T-helper 22 cell (primary cell): ENCODE data around the gene MAML2.

Experiments
- DNase-seq: peaks from one replicate; pipeline ENCODE4 v3.0.0-alpha.2; 2020; ENCODE audit warnings: low read depth

MAML2 gene

DNA sequence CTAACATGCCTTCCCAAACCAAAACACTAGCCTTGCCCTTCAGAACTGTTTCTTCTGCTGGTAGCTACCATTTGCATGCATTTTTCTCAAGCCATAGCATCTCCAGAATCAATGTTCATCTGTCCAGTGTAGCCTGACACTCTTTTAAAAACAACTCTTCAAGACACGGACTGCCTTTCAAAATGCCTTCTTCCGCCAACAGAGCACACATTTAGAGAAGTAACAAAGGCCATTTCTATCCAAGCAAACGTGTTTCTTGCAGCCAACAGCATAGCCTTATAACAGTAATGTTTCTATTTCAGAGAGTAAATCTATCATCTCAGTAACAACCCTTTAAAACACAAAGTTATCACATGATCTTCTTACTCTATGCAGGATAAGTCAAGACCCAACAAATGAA, 275.8 kb downstream of the MAML2 start:
- DNase-seq: no peak

DNA sequence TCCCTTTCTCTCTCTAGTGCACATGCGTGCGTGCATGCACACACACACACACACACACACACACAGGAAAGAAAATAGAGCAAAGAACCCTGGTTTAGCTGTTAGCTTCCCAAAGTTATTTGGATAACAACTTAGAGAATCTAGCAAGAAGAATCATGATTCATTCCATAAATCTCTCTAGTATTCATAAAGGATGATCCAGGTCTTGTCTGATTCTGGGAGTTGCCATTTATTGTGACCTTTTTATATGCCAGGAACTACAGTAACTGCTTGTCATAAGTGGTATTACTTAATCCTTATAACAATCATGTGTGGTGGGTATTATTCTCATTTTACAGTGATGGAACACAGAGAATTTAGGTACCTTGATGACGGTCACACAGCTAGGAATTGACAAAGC, 277.6 kb downstream of the MAML2 start:
- DNase-seq: no peak

DNA sequence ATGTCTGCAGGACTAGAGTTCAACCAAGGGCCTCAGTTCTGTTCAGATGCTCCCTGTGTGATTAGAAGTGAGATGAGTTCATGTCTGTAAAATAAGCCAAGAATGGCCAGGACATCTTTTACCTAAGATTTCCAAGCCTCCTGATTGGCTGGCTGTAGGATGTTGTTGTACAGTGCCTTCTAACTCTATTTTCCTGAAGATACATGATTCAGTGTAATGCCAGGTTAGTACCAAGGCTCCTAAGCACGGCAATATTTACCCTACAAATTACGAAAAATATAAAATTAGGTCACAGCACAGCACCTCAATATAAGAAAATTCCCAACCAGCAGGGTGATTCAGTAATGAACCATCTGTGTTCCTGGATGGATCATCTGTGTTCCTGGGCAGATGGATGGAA, 279.1 kb downstream of the MAML2 start:
- DNase-seq: no peak

DNA sequence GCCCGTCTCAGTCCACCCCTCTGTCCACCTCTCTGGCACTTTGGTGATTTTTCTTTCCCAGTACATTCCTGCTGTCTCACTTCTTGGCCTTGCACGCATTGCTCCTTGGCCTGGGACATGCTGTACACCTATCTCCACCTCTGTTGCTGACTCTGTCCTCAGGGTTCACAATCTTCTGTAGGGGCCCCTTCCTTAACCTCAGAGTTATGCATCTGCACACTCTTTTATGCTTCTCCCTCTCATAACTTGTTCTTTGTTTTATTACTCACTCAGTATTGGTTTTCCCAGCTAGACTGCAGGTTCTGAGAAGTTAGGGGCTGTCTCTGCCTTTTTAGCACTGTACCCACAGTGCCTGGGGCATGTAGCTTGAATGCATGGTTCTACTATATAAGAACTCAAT, 279.9 kb downstream of the MAML2 start:
- no peak for DNase-seq

DNA sequence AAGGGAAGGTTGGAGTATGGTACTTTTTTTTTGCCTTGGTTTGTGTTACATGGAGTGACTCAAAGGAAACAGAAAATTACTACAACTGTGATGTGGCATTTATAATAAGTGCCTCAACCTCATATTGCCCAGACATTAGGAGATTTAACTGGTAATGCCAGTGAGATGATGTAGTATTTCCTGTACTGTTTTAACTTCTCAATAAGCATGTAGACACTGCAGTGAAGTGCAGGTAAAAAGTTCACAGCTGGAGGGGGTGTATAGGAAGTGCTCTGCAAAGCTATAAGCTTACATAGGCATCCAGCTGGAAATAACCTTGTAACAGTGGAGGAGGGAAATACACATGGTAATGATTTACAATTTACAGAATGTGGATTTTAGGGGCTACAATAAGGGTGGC, 280.9 kb downstream of the MAML2 start:
- DNase-seq: no peak

DNA sequence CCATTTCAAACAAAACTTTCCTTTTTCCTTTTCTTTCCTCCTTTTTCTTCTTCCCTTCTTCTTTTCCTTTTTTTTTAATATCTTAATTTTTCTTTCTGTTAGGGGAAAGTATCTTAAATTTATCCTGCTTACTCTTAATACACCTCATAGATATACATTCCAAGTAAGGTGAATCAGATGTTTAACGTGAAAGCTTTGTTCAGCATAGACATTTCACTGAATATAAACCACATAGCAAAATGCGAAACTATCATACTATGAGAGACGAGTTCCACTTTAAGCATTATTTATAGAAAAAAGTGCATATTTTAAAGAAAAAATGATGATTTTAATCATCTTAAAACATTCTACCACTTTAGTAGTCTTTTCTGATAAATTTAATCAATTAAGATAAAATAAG, 281.3 kb downstream of the MAML2 start:
- no peak for DNase-seq

DNA sequence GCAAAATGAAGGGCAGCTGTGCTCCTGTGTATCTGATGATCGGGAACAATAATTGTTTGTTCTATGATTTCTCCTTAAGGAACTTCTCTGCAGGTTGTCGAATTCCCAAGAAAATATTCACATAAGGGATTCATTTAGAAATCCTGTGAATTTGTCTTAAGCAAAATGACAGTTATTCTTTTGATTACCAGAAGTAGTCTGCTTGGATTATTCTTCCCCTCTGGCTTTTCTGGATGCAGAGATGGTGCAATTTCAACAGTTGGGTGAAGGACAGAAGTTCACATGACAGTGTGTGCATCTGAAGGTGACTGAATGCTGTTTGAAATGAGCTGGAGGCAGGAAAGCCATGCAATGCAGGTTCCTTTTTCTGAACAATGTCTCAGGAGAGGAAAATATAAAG, 281.9 kb downstream of the MAML2 start:
- no peak for DNase-seq

DNA sequence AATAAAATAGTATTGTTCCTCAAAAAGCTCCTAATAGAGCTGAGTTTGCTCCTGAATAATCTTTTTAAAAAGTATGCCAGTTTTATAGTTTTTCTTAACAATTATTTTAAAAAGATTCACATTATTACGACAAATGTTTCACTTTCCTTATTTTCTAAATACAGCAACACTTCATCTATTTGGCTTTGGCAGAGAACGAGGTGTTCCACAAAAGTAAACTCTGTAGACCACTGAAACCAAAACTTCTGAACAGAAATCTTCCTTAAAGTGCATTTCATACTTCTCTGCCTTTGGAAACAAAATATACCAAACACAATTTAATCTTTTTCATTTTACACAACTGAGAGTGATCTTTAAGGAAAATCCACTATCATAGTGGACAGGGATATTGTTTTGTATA, 285.5 kb downstream of the MAML2 start:
- no peak for DNase-seq

DNA sequence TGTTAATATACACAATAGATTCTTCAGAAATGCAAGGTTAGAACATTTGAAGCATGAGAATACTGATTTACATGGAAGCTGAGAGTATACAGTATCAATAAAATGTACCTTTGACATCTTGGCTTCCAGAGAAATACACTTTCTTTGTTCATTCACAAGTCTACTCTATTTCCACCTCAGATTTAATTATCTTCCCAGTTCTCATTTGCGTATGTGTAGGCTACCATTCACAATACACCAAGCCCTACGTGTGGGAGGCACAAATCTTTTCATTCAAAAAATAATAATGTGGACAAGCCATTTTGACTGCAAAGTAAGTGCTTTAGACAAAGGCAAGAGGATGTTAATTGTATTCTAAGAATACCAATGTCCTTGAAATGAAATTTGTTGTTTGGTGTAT, 286.4 kb downstream of the MAML2 start:
- DNase-seq: no peak

DNA sequence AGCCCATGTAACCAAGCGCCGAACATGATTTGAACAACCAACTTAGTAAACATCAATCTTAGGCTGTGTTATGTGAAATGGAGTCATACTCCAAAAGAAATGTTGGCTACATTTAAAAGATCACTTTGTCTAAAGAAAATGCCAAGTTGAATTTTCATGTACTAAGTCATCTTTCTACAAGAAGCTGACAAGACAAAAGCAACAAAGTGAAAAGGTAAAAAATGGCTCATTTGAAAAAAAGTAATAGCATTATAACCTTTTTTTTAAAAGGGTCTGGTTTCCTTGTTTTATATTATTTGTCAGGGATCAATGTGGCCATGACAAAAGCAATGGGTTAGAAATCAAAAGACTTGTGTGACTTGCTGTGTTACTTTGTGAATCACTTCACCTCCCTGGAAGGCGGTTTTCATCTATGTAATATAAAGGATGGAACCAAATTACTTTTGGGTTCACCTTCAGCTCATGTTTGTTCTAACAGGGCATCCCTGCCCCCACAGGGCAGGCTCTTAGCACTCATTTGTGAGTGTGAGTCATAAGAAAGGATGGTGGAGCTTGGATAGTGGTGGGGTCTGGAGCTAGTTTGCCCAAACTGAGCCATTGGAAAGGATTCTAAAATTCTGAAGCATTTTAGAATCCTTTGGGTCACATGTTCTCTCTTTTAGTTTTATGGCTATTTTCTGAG, 287.1 kb downstream of the MAML2 start:
- DNase-seq: no peak

DNA sequence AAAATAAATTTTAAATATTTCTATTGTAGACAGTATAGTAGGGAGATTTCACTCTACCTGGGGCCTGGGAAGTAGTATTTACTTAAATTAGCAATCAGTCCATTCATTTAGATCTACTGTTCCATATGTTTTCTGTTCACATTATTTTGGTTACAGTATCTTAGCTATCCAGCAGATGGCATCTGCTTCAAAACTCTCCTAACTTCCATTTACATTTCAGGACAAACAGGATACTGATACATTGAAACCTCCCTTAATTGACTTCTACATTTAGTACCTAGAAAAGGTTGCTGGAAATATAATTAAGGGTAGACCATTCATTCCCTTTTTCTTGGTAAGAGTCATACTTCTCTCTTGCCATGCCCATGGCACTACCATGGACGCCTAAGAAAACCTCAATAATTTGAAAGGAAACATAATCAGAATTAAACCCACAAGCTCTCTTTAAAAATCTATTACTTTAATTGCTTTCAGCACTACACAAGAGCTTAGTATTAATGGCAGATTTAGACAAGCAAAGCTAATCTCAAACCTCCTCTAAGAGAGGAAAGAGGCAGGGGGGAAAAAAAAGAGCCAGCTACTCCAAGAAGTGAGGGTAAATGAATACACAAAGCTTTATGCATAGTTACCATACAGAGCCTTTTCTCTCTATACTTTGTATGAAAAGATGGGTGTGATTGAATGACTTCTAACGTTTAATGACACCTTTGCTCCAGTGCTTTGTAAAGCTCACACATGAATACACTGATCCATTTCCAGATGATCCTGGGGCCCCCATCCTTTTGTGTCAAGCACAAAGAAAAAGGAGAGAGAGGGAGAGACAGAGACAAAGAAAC, 287.9 kb downstream of the MAML2 start:
- DNase-seq: no peak

DNA sequence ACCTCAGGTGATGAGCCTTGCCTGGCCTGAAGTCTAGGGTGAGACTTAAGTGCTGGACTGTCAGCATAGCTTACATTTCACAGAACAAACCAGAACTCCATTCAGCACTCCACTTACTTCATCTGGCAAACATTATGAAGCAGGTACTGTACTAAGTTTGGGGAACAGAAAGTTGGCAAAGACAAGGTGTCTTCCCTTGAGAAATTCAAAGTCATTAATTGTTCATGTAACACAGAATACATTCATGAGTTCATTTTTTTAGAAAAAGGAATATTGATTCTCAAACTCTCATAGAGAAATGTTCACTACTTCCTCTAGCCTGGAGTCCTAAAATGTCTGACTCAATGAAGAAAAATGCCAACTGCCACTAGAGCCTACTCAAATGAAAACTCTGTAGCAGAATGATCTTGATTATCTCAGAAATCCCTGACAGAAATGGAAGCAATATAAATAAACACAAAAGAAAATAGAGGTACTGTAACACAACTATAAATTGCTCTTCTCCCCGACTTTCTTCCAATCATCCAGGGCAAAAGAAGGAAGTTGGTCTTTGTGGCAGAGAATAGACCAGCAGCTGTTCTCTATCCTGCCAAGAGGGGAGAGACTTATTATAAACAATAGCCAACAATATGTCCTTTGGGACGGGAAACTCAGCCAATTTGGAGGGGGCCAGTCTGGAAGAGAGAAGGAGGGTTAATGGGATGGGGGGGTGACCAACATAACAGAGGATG, 289.9 kb downstream of the MAML2 start:
- DNase-seq: no peak

DNA sequence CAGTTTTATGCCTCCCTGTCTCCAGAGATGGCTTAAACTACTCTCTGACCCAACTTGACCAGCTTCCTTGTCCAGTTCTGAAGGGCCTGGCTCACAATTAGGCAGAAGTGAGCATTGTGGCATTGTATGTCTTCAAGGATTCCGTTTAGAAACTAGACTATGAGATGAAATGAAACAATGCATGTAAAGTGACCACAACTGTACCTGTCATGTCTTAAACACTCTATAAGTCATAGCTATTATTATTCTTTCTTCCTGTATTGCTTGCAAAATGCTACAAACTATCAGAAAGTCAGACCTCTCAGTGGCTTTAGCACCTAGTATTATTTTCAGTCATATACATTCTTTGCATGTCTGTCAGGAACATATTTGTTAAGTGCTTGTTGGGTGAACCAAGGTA, 291.2 kb downstream of the MAML2 start:
- DNase-seq: no peak

DNA sequence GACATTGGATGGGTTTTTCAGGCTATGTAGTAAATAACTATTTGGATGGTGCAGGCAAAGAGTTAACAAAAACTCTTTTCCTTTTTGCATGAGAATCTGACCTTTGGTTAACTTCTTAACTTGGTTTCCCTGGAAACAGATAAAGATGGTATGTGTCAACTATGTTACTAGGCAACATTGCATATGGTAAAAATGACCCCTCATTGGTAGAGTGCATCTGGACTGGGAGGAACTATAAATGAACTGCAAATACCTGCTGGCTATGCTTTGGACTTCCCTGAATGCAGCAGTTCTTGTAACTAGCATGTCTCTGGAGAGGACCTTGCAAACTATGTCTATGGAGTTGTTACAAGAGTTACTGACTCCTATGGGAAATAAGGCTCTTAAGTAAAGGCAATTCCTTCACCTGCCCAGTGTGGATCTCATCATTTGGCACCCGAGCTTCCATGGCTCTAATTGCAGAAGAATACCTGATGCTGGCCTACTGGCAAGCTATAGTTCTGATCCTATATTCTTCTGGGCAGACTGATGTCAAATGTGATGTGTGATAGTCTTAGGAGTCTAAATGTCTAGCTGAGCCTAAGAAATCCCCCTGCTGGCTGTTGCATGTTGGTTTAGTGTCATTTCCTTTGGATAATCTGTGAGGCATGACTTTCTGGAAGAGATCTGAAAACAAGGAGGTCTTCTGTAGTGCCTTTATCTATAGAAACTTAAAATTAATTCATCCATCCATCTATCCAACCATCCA, 292.4 kb downstream of the MAML2 start:
- no peak for DNase-seq

DNA sequence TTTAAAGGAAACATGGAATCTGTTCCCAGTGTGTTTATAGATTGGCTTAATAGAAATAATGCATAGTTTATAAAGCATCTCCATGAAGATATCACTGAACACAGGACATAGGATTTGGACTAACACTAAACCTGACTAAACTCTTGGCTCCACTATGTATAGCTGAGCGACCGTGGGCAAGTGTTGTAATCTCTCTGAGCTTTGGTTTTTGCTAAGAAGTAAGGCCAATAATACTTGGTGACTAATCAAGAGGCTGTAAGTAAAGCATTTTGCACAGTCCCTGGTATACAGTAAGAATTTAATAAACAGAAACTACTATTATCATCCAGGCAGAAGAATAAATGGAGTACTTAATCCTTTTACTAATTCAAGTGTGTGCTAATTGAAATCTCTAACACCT, 293.6 kb downstream of the MAML2 start:
- no peak for DNase-seq

DNA sequence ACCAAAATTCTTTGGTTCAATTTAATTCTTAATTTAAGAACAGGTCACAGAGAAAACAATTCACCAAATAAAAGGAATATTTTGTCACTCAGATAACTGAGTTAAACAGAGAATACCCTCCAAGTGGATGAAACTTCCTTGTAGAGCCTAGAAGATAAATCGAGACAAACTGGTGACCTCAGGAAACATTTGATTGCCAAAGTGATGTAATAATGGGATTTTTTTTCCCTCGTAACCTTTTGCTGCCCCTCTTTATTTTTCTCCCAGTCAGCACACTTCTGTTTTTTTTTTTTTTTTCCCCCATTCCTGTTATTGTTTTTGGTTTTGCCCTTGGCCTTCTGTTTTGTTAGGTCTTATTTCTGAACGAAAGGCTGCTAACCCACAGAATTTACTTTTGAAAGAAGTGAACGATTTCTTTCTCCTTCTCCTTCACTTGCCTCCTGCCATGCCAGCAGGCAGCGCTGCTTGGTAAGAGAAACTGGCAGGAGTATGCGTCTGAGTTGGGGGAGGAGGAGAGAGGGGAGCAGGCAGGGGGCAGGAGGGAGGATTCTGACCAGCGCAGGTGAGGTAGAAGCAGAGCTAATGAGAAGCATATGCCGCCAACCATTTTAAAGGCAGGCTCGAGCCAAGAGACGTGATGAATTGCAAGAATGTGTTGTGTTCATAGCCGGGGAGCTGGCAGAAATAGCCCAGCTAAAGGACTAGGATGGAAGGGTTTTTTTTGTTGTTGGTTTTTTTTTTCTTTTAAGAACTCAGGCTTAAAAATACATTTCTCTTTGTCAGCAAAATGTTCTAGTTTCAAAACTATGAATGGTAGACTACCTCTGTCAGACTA, 297.2 kb downstream of the MAML2 start:
- no peak for DNase-seq

DNA sequence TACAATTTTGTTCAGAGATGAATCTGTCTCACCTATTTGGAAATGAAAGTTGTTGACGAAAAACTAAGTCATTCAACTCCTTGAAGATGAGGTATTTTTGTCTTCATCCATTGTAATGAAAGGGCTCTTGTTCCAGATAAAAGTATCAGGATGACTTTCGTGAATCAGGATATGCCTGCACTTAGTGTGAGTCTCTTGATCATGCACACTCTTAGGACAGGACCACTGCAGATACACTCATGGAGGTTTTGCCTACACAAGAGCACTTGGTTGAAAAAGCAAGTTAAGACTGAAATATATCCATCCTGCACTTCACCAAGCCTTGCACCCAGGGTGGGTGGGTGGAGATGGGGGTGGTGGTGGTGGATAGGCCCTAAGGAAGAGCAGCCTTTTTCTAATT, 298.2 kb downstream of the MAML2 start:
- no peak for DNase-seq

DNA sequence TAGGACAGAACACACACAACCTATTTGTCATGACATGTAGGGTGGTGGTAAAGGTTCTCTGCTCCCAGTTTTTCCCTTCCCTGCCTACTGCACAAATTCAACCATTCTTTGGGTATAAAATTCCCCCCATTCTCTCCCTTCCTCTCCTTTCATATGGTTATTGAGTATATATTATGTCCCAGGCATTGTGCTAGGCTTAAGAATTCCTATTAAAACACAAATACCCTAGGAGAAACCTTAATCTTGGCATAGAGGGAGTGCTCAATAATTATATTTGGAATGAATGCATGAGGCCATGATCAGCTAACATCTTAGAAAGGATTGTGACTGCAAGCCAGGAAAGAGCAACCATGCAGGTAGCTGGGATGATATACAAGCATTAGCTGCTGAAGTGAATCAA, 298.7 kb downstream of the MAML2 start:
- DNase-seq: no peak

DNA sequence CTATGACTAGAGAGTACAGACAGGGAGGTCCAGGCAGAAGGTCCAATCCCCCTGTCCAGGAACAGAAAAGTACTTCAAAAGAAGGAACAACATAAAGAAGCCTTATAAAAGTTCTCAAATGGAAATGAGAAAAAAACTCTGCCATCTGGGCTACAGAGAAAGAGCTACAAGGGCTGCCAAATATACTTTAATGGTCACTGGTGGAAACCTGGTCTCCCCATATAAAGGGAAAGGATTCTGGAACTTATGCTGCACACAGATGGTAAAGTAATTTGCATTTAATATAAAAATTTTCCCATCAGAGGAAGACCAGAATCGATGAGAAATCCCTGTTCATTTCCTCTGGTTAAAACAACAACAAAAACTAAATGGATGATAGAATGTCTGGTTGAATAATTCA, 299.7 kb downstream of the MAML2 start:
- no peak for DNase-seq

DNA sequence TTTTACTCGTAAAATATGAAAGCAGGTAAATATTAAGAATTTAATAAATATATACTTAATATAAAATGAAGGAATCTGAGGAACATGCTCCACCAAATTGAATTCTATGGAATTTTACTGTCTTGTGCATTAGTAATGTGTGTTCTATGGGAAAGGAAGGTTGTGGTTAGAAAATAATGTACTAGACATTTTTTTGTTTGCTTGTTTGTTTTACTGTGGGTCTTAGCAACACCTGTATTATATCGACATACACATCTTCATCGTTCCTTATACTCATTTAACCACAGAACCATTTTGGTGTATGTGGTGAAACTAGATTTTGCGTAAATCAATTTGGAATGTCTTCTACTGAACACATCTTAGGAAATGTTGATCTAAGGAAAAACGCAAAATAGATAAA, 304.9 kb downstream of the MAML2 start:
- DNase-seq: no peak

DNA sequence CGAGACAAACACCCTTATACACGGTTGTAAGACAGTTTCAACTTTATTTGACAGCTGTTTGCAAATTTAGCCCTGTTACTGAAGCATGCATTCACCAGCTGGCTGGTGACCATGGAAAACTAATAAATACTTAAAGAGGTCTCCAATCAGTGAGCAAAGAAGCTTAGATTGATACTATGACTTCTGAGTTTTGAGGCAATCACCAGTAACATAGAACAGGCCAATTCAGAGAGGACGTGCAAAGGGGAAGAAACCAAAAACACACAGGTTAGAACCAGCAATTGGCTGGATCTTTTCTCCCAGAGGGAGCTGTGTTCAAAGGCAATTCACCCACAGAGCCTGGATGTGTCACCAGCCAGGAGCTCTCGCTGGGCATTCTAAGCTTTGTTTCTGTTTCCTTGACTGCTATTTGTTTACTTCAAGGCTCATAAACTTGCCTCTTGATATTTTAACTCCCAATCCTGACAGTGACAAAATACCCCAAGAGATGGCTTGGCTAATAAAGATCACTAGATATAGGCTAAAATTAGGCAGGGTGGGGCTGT, 305.5 kb downstream of the MAML2 start:
- DNase-seq: no peak
